ENCODE data around the gene SV2B. TPM values are rescaled to one million over a fixed set of nuclear protein-coding genes. Genes with fewer than 3 reads are reported as not detected.

The SV2B gene
- total and polyA plus RNA-seq, 3 donors from 2014 or later, result 1.6 to 1.7 (median 1.7) TPM

DNA sequence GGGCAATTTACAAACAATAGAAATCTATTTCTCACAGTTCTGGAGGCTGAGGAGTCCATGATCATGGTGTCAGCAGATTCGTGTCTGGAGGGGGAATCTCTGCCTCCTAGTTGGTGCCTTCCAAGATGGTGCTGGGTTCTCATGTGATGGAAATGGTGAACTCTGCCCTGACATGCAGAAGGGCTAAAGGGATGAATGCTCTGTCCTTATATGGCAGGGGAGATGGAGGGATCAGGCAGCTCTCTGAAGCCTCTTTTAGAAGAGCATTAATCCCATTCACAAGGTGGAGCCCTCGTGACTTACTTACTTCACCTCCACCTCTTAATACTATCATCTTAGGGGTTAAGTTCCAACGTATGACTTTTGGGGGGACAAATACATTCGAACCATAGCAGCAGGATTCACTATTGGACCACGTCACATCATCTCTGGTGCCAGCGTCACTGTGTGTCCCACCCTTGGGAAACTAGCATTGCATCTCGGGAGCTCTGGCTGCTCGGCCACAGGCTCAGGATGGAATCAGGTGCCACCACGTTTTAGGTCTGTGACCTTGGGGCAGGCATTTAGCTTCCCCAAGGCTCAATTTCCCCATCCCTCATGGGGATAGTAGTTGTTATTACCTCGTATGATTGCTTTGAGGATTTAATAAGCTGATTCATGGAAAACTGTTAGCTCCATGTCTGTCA is 53.0 kb downstream of the SV2B start:
- DNase-seq, result no peak
- H3K27me3 ChIP-seq, result no peaks in the 10 kb centered on the region

DNA sequence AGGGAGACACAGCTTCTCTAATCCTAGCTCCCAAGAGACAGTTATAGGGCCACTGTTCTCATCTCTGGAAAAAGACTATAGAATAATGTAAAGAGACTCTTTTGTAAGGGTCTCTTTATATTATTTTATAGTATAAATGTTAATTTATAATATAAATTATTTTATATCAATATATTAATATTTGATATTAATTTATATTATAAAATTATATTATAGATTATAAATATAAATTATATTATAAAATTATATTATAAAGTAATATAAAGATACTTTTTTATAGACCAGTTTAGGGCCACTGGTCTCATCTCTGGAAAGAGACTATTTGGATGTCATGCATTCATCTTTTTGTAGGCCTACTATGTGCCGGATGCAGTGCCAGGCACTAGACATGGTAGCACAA is 53.9 kb downstream of the SV2B start:
- no peaks in the 10 kb centered on the region for H3K27me3 ChIP-seq
- H3K27ac ChIP-seq, result no peak overlapping the region
- TF ChIP-seq, protein P1, sequence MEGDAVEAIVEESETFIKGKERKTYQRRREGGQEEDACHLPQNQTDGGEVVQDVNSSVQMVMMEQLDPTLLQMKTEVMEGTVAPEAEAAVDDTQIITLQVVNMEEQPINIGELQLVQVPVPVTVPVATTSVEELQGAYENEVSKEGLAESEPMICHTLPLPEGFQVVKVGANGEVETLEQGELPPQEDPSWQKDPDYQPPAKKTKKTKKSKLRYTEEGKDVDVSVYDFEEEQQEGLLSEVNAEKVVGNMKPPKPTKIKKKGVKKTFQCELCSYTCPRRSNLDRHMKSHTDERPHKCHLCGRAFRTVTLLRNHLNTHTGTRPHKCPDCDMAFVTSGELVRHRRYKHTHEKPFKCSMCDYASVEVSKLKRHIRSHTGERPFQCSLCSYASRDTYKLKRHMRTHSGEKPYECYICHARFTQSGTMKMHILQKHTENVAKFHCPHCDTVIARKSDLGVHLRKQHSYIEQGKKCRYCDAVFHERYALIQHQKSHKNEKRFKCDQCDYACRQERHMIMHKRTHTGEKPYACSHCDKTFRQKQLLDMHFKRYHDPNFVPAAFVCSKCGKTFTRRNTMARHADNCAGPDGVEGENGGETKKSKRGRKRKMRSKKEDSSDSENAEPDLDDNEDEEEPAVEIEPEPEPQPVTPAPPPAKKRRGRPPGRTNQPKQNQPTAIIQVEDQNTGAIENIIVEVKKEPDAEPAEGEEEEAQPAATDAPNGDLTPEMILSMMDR (IDR thresholded peaks at IDR 0.05), result no peak
- TF ChIP-seq POLR2A (IDR thresholded peaks at IDR 0.05), result no peak
- no peak for DNase-seq
- 81 to 87% methylated on average over 1 of the region's 1 CpG for WGBS, 2 donors
- H3K4me1 ChIP-seq, result peaks cover 2% of the 10 kb centered on the region
- intact Hi-C loops (cut with DNase I; ENCODE audit: low total_unique reads), result no loop called here
- H3K36me3 ChIP-seq (ENCODE audit: low read depth, missing control alignments), result no peaks in the 10 kb centered on the region
- no peaks in the 10 kb centered on the region for H3K9me3 ChIP-seq
- no peak overlapping the region for H3K4me3 ChIP-seq

More for the DNA sequence above, 53.0 kb downstream of the SV2B start:
- TF ChIP-seq, protein P1 (IDR thresholded peaks at IDR 0.05), result no peak
- TF ChIP-seq POLR2A (IDR thresholded peaks at IDR 0.05), result no peak
- no peaks in the 10 kb centered on the region for H3K36me3 ChIP-seq (ENCODE audit: low read depth, missing control alignments)
- no peak overlapping the region for H3K27ac ChIP-seq
- intact Hi-C loops (cut with DNase I; ENCODE audit: low total_unique reads), result no loop called here
- no peaks in the 10 kb centered on the region for H3K9me3 ChIP-seq
- WGBS, 2 donors, result 75 to 82% methylated on average over 10 of the region's 10 CpGs
- H3K4me3 ChIP-seq, result no peak overlapping the region
- H3K4me1 ChIP-seq, result peaks cover 2% of the 10 kb centered on the region

DNA sequence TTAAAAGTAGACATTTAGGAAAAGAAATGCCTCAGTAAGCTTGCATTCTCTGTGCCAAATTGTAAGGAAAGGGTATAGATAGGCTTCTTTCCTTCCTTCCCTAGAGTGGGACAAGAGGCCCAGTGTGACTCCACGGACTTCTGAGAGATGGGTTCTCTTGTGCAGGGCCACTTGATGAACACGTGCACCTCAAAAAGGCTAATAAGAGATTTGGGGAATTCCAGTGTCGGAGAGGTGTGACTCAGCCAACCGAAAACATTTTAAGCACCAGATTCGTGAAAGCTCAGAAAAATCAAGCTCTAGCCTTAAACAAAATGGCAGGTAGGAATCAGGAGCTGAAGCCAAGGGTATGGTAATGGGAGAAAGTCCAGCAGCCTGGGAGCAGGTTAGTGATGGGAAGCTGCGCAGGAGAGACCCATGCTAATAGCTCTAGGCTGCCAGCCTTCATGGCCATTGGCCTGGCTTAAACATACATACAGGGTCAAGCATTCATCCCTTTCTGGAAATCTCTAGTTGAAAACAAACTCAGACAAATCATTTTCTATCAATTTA is 56.2 kb downstream of the SV2B start:
- no peak for DNase-seq
- TF ChIP-seq, protein P1 (IDR thresholded peaks at IDR 0.05), result no peak
- no peak for TF ChIP-seq POLR2A (IDR thresholded peaks at IDR 0.05)
- WGBS, 2 donors, result 89% methylated on average over 6 of the region's 6 CpGs

DNA sequence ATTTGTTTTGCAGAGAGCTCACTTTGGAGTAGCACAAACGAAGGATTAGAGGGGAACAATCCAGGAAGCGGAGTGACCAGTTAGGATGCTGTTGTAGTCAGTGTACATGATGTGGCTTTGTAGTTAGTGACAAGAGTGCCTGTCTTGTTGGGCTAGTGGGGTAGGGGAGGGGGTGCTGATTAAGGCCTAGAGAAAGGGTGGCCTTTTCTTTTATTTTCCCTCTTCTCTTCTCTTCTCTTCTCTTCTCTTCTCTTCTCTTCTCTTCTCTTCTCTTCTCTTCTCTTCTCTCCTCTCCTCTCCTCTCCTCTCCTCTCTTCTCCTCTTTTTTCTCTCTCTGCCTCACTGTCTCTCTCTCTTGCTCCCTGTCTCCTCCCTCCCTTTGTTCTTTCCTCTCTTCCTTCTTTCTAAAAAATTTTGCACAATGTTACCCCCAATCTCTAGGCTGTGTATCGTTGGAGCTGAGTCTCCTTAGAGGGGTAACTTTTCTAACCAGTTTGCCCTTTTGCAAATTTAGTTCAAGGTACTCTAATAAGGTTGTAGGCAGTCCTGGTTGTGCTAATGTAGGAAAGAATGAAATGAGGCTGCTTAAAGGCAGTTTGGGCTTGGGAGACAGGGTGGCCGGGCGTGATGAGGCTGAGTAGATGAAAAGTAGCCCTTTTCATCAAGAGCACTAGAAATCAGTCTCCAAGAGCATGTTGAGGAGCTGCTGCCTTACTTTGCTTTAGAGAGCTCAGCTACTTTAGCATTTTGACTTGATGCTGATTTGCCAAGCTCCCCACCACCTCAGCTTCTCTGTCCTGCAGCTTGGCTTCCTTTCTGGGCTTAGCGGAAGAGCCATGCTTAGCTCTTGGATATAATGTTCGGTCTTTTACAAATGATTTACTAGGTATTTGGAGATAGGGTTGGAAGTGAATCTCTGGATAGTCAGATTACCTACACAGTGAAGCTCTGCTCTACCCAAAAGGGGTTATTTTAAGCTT is 58.6 kb downstream of the SV2B start:
- intact Hi-C loops (cut with DNase I; ENCODE audit: low total_unique reads), result no loop called here
- no peak for DNase-seq
- no peak overlapping the region for H3K27ac ChIP-seq
- TF ChIP-seq POLR2A (IDR thresholded peaks at IDR 0.05), result no peak
- TF ChIP-seq, protein P1 (IDR thresholded peaks at IDR 0.05), result no peak
- no peaks in the 10 kb centered on the region for H3K4me1 ChIP-seq
- no peaks in the 10 kb centered on the region for H3K27me3 ChIP-seq
- no peaks in the 10 kb centered on the region for H3K36me3 ChIP-seq (ENCODE audit: low read depth, missing control alignments)
- WGBS, 2 donors, result 84 to 86% methylated on average over 7 of the region's 7 CpGs
- no peak overlapping the region for H3K4me3 ChIP-seq
- no peaks in the 10 kb centered on the region for H3K9me3 ChIP-seq

More for the DNA sequence above, 56.2 kb downstream of the SV2B start:
- Histone ChIP-seq H3K36me3 (ENCODE audit: low read depth, missing control alignments) (no peaks in the 10 kb centered on the region), H3K27ac (no peak overlapping the region), H3K4me1 (peaks cover 2% of the 10 kb centered on the region), H3K27me3 (no peaks in the 10 kb centered on the region), H3K4me3 (no peak overlapping the region), H3K9me3 (no peaks in the 10 kb centered on the region)
- intact Hi-C loops (cut with DNase I; ENCODE audit: low total_unique reads), result no loop called here

All from testis (tissue), 3 donors.